BE2C (cell line): ENCODE measurements around the gene ACAT2.
"Not testable (repeated sequence)": the region's sequence is repeated elsewhere in the genome, so short reads cannot be mapped to it uniquely, and the experiment has no call there.

ENCODE experiments used
- DNase-seq: peaks from one replicate; pipeline ENCODE4 v3.0.0-alpha.2; 2020
- H3K27me3 ChIP-seq: fragments of 250-450 bp; sonication (Bioruptor Pico); 2 replicates; pipeline ENCODE4 v1.5.1; 2020; ENCODE audit warnings: mild to moderate bottlenecking
- H3K36me3 ChIP-seq: fragments of 250-450 bp; sonication (Bioruptor Pico); 2 replicates; pipeline ENCODE4 v1.5.1; 2020; ENCODE audit warnings: mild to moderate bottlenecking
- H3K4me1 ChIP-seq: fragments of 250-450 bp; sonication (Bioruptor Pico); 2 replicates; pipeline ENCODE4 v1.5.1; 2020
- H3K4me3 ChIP-seq: 2 replicates; pipeline ENCODE4 v1.5.1; 2011; ENCODE audit warnings: low read depth, low read length
- H3K9me3 ChIP-seq: fragments of 250-450 bp; sonication (Bioruptor Pico); 2 replicates; pipeline ENCODE4 v1.5.1; 2020
- TF ChIP-seq, protein P1 (sequence below): IDR thresholded peaks from 2 replicates; pipeline ENCODE4 v1.5.1; 2012; ENCODE audit warnings: mild to moderate bottlenecking, low read depth, low read length

The ACAT2 gene

DNA sequence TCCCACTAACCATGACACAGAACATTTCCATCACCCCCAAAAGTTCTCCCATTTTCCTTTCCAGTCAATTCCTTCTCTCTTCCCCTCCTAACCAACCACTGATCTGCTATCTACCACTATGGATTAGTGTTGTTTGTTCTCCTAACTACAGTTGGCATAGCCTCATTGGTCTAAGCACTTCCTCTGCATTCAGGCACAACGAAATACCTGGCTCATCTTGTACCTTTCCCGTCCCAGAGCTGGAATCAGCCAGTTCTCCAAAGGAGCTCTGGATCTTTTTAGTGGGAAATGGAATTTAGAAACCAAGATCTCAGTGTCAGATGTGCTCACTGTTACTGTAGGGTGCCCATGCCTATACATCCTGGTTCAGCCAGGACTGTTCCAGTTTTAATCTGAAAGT lies 38.6 kb upstream of the ACAT2 start:
- Histone ChIP-seq H3K4me1 (no peaks in the 10 kb centered on the region), H3K4me3 (no peak overlapping the region), H3K36me3 (peaks cover 6% of the 10 kb centered on the region), H3K27me3 (no peaks in the 10 kb centered on the region), H3K9me3 (no peaks in the 10 kb centered on the region)
- TF ChIP-seq, protein P1, sequence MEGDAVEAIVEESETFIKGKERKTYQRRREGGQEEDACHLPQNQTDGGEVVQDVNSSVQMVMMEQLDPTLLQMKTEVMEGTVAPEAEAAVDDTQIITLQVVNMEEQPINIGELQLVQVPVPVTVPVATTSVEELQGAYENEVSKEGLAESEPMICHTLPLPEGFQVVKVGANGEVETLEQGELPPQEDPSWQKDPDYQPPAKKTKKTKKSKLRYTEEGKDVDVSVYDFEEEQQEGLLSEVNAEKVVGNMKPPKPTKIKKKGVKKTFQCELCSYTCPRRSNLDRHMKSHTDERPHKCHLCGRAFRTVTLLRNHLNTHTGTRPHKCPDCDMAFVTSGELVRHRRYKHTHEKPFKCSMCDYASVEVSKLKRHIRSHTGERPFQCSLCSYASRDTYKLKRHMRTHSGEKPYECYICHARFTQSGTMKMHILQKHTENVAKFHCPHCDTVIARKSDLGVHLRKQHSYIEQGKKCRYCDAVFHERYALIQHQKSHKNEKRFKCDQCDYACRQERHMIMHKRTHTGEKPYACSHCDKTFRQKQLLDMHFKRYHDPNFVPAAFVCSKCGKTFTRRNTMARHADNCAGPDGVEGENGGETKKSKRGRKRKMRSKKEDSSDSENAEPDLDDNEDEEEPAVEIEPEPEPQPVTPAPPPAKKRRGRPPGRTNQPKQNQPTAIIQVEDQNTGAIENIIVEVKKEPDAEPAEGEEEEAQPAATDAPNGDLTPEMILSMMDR: no peak
- DNase-seq: no peak

DNA sequence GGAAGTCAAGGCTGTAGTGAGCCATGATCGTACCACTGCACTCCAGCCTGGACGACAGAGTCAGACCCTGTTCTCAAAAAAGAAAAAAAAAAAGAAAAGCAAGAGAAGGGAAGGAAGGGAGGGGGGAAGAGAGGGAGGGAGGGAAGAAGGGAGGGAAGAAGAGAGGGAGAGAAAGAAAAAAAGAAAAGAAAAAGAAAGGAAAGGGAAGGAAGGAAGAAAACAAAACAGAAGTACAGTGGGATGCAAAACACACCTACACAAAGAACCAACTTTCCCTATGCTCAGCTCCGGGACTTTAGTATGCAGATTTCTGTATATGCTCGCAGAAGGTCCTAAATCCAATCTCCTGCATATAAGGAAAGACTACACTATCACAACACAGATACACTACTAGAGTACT lies 37.1 kb upstream of the ACAT2 start:
- H3K4me3 ChIP-seq: no peak overlapping the region
- DNase-seq: no peak
- peaks cover 6% of the 10 kb centered on the region for H3K36me3 ChIP-seq
- H3K4me1 ChIP-seq: no peaks in the 10 kb centered on the region
- TF ChIP-seq, protein P1: no peak
- H3K27me3 ChIP-seq: no peaks in the 10 kb centered on the region
- no peaks in the 10 kb centered on the region for H3K9me3 ChIP-seq

DNA sequence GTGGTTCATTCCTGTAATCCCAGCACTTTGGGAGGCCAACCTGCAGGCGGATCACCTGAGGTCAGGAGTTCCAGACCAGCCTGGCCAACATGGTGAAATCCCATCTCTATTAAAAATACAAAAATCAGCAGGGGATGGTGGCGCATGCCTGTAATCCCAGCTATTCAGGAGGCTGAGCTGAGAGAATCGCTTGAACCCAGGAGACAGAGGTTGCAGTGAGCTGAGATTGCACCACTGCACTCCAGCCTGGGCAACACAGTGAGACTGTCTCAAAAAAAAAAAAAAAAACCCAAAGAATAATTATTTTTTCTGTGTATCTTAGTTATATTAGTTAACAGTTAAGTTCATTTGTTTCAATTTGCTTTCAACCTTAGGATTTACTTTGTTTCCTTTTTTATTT lies 36.6 kb upstream of the ACAT2 start:
- not testable (repeated sequence) for H3K9me3 ChIP-seq, DNase-seq, H3K36me3 ChIP-seq, H3K27me3 ChIP-seq, H3K4me1 ChIP-seq, H3K4me3 ChIP-seq

DNA sequence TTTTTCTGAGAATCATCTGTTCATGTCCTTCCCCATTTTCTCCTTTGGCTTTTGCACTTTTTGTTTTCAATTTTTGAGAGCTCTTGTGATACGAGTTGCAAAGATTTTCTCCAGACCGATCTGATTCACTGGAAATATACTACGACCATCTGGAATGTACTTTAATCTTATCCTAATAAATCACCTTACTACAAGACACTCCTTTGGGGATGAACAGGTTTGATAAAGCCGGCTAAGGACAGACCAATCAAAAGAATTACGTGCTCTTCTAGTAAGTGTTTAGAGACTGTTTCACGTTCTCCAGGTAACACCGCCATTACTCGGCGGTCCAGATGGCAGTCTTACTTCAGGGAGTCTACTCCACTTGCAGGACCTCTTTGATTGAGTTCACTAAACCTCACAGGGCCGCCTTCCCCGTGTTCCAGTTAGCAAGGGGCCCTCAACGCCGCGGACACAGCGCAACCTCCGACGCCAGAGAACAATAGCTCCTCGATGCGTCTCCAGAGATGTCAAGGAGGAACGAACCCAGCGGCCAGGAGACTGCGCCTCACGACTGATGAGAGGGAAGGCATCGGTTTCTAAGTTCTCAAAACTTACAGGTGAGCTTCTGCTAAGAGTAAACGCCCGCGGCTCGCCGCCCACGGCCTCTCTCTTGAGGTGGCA lies 35.5 kb upstream of the ACAT2 start:
- Histone ChIP-seq H3K4me3 (peak overlapping the region; percentile 80), H3K4me1 (no peaks in the 10 kb centered on the region), H3K27me3 (no peaks in the 10 kb centered on the region), H3K9me3 (no peaks in the 10 kb centered on the region), H3K36me3 (peaks cover 7% of the 10 kb centered on the region)
- no peak for DNase-seq
- TF ChIP-seq, protein P1: no peak

DNA sequence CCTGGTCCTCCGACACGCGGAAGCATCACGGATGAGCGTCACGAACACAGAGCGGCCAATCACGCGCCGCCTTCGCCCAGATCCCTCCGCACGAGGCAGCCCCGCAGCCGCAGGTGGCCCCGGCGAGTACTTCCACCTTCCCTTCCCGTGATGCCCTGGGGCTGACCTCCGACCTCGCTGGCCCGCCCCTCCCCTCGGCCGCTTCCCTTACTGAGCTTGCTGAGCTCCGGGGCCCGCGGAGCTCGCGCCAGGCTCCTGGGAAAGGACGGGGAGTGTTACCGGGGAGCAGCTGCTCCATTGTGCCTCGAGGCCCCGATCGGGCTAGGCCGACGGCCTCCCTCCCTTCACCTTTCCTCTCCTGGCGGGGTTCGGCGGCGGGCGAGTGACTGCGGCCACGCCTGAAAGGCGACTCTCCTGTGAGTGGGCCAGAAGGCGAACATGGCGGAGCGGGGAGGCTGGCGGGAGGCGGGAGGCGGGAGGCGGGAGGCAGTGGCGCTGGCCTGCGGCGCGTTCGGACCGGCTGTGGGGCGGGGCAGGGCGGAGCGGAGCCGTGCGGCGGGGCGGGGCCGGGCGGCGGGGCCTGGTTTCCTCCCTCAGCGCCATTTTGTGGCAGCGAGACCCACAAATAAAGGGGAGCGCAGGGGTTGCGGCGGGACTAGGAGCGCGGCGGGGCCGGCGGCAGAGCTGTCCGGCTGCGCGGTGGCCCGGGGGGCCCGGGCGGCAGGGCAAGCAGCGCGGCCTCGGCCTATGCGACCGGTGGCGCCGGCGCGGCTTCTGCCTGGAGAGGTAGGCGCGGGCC lies 34.7 kb upstream of the ACAT2 start, which contains the start of gene WTAP:
Gene WTAP (plus strand): TSS at position 589 of the 799 bp plus-strand sequence. CDS start 8,760 bp downstream, outside the sequence.
- H3K4me1 ChIP-seq: no peaks in the 10 kb centered on the region
- TF ChIP-seq, protein P1: no peak

DNA sequence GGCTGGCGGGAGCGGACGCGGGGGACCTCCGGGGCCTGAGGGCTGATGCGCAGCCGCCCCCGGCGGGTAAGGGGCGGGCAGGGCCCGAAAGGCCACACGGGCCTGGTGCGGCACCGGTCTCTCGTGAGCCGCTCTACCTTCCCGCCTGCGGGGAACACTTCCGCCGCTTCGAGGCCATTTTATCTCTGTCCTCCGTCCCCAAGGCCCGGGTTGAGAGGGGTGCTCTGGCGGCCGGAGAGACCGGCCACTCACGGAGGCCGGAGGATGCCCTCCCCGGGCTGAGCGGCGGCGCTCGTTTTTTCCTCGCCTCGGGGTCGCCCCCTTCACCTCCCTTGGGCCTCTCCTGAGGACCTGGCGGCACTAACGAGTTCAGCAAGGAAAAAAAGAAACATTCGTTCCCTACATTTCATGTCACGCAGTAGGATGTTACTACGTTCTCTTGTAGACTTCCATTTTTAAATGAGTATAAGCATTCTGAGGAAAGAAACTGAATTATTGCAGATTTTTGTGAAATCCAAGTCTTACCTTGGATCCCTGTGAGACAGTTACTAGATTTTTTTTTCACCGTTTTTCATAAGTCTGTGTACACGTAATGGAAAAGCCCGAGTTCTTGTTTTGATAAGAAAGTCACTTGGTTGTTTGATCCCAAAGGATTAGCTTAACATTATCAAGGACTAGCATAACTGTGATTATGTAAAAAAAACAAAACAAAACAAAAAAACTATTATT lies 34.0 kb upstream of the ACAT2 start:
- no peak for DNase-seq
- Histone ChIP-seq H3K4me1 (no peaks in the 10 kb centered on the region), H3K27me3 (no peaks in the 10 kb centered on the region), H3K4me3 (peak overlapping the region; percentile 64), H3K36me3 (peaks cover 18% of the 10 kb centered on the region), H3K9me3 (no peaks in the 10 kb centered on the region)
- TF ChIP-seq, protein P1: no peak

More for the DNA sequence above, 34.7 kb upstream of the ACAT2 start, which contains the start of gene WTAP:
- peak; percentile 95 for DNase-seq
- Histone ChIP-seq H3K36me3 (peaks cover 14% of the 10 kb centered on the region), H3K27me3 (no peaks in the 10 kb centered on the region), H3K9me3 (no peaks in the 10 kb centered on the region), H3K4me3 (peak within 1 kb of the TSS; percentile 80)
